HepG2 (cell line): ENCODE results near the gene CELSR2. TPM values are rescaled to one million over a fixed set of nuclear protein-coding genes. Genes with fewer than 3 reads are reported as not detected.

Experiments
- ATAC-seq: fragments of 200-7000 bp; cut with Tn5 transposase; 3 replicates; pipeline ENCODE4 v1.9.1; 2020; ENCODE audit warnings: mild to moderate bottlenecking, moderate library complexity
- BruUV-seq: library from RNA; stranded (reverse); fragments of 400-500 nt; replicated peaks from 2 replicates; lab custom pipeline; 2021; lab: Mats Ljungman, UMichigan
- CTCF ChIA-PET: fragments of 300-600 bp; formaldehyde crosslinking; extraction: SDS; loops from one replicate; lab custom pipeline; 2021; ENCODE audit warnings: low total read pairs, inconsistent platforms, low intra/inter-chr PET ratio; lab: Yijun Ruan, JAX
- POLR2A ChIA-PET: fragments of 350-600 bp; sonication (Branson Sonifier 250); formaldehyde crosslinking; loops from one replicate; lab custom pipeline; 2020; ENCODE audit warnings: antibody characterized with exemption, inconsistent platforms; lab: Yijun Ruan, JAX
- DNase-seq: peaks from one replicate; pipeline ENCODE4 v3.0.0-alpha.2; 2015; ENCODE audit warnings: low spot score
- FAIRE-seq: peaks from 3 replicates; lab custom pipeline; 2011; peaks lifted over from hg19 to GRCh38; lab: Jason Lieb, UNC
- H2AFZ ChIP-seq: one replicate; pipeline ENCODE4 v1.6.1; 2011; ENCODE audit warnings: low read length, inconsistent platforms
- H3K27ac ChIP-seq: fragments of 300-600 bp; 3 replicates; pipeline ENCODE4 v1.8.0; 2011; ENCODE audit warnings: mixed run types, mild to moderate bottlenecking, mixed read lengths, low read length, inconsistent platforms; ENCODE audit not compliant: insufficient read depth; ENCODE audit errors: extremely low read length
- H3K27me3 ChIP-seq, 2 experiments: fragments of 200-600 bp in 1 of 2; 2 replicates in 1 of 2; 3 replicates in 1 of 2; pipeline versions ENCODE4 v1.6.0 to v1.8.0; 2011; ENCODE audit warnings: low read length in 2 of 2, mild to moderate bottlenecking in 2 of 2, moderate library complexity in 2 of 2, inconsistent platforms in 1 of 2; ENCODE audit not compliant: insufficient read depth in 2 of 2, control insufficient read depth in 1 of 2
- H3K36me3 ChIP-seq, 2 experiments: fragments of 200-600 bp in 1 of 2; replicated peaks in 1 of 2; 2 replicates in 1 of 2; 3 replicates in 1 of 2; pipeline versions ENCODE4 v1.5.1 to v1.8.0; 2011; ENCODE audit warnings: low read length in 2 of 2, inconsistent platforms in 1 of 2; ENCODE audit not compliant: insufficient read depth in 2 of 2, control insufficient read depth in 1 of 2
- H3K4me1 ChIP-seq: 2 replicates; pipeline ENCODE4 v1.5.1; 2012; ENCODE audit warnings: low read length, inconsistent platforms; ENCODE audit not compliant: insufficient read depth
- H3K4me2 ChIP-seq: 2 replicates; pipeline ENCODE4 v1.6.0; 2011; ENCODE audit warnings: low read depth, low read length, inconsistent platforms
- H3K4me3 ChIP-seq, 3 experiments: fragments of 200-600 bp in 1 of 3; sonication (generic), shearing (Covaris generic) in 1 of 3; replicated peaks in 1 of 3; 2 replicates each; pipeline ENCODE4 v1.5.1; 2011 to 2016; ENCODE audit warnings: low read length in 3 of 3, inconsistent platforms in 2 of 3, low read depth in 2 of 3, mild to moderate bottlenecking in 2 of 3, control low read depth in 1 of 3, mixed read lengths in 1 of 3; ENCODE audit not compliant: insufficient read depth in 1 of 3
- H3K79me2 ChIP-seq: one replicate; pipeline ENCODE4 v1.6.1; 2011; ENCODE audit warnings: low read length, inconsistent platforms; ENCODE audit not compliant: insufficient read depth
- H3K9ac ChIP-seq: 2 replicates; pipeline ENCODE4 v1.6.0; 2011; ENCODE audit warnings: mild to moderate bottlenecking, low read depth, low read length, inconsistent platforms; ENCODE audit not compliant: insufficient read depth
- H3K9me3 ChIP-seq: 2 replicates; pipeline ENCODE4 v1.5.1; 2012; ENCODE audit warnings: mild to moderate bottlenecking, low read length
- H4K20me1 ChIP-seq: 2 replicates; pipeline ENCODE4 v1.6.0; 2011; ENCODE audit warnings: inconsistent platforms, mild to moderate bottlenecking, low read length, moderate library complexity; ENCODE audit not compliant: insufficient read depth
- CCDC6 ChIP-seq: sonication (generic); formaldehyde crosslinking; IDR thresholded peaks from 2 replicates; pipeline ENCODE4 v1.8.1; 2022; ENCODE audit warnings: mild to moderate bottlenecking, missing genetic modification reagents, moderate library complexity
- HOXA5 ChIP-seq: sonication (generic); formaldehyde crosslinking; IDR thresholded peaks from 2 replicates; pipeline ENCODE4 v1.4.0; 2020; ENCODE audit warnings: missing genetic modification reagents
- KDM2A ChIP-seq: sonication (generic); formaldehyde crosslinking; IDR thresholded peaks from 2 replicates; pipeline ENCODE4 v1.4.0; 2020; ENCODE audit warnings: low read depth, missing genetic modification reagents, borderline replicate concordance
- KMT2A ChIP-seq: sonication (generic); formaldehyde crosslinking; IDR thresholded peaks from 2 replicates; pipeline ENCODE4 v1.4.0; 2020; ENCODE audit warnings: missing genetic modification reagents
- PAF1 ChIP-seq: IDR thresholded peaks from 2 replicates; pipeline ENCODE4 v1.6.1; 2016; ENCODE audit warnings: missing genetic modification reagents, missing compliant biosample characterization
- POLR2A ChIP-seq, 2 experiments: IDR thresholded peaks; 2 replicates each; pipeline ENCODE4 v1.6.1; 2011; ENCODE audit warnings: low read depth in 2 of 2, low read length in 2 of 2, mild to moderate bottlenecking in 1 of 2, moderate library complexity in 1 of 2; ENCODE audit not compliant: insufficient read depth in 1 of 2
- SALL1 ChIP-seq: sonication (generic); formaldehyde crosslinking; IDR thresholded peaks from 2 replicates; pipeline ENCODE4 v1.8.0; 2022; ENCODE audit warnings: mild to moderate bottlenecking, missing genetic modification reagents
- SSRP1 ChIP-seq: IDR thresholded peaks from 2 replicates; pipeline ENCODE4 v1.6.1; 2016; ENCODE audit warnings: control low read depth
- WIZ ChIP-seq: sonication (generic); formaldehyde crosslinking; IDR thresholded peaks from 2 replicates; pipeline ENCODE4 v1.5.1; 2020; ENCODE audit warnings: mild to moderate bottlenecking, missing genetic modification reagents
- ZNF672 ChIP-seq: sonication (generic); formaldehyde crosslinking; IDR thresholded peaks from 2 replicates; pipeline ENCODE4 v1.8.1; 2022; ENCODE audit warnings: missing genetic modification reagents
- ZNF747 ChIP-seq: sonication (generic); formaldehyde crosslinking; IDR thresholded peaks from 2 replicates; pipeline ENCODE4 v1.8.1; 2023; ENCODE audit warnings: missing genetic modification reagents, mild to moderate bottlenecking, borderline replicate concordance
- ZNF780A ChIP-seq: sonication (generic); formaldehyde crosslinking; IDR thresholded peaks from 2 replicates; pipeline ENCODE4 v1.8.0; 2022; ENCODE audit warnings: mild to moderate bottlenecking, missing genetic modification reagents, moderate library complexity
- WGBS: methylation state at CpG from one replicate; pipeline ENCODE4 v1.1.6; 2017; ENCODE audit warnings: low lambda C conversion rate; 5-methylcytosine and 5-hydroxymethylcytosine counted together
- in situ Hi-C: cut with HindIII; loops from 2 replicates; pipeline ENCODE4 v1.10.0; 2017; ENCODE audit warnings: low pct_unique_long_range_greater_than_20kb; ENCODE audit not compliant: extremely low pct_ligation_motif_present
- intact Hi-C: fragments of 100-400 bp; cut with micrococcal nuclease; formaldehyde crosslinking; loops from one replicate; pipeline ENCODE4 v1.10.0; 2022; ENCODE audit not compliant: unreplicated experiment
- polyA plus RNA-seq, 8 experiments: library from polyadenylated mRNA; depleted of rRNA in 3 of 8; stranded (reverse) in 7 of 8; unstranded in 1 of 8; fragments of >200 nt; fragmentation: Illumina TruSeq in 4 of 8; extraction: Trizol in 4 of 8; gene quantifications; 2 replicates each; pipeline versions ENCODE4 v1.2.1 to v1.2.3, GENCODE V29; 2011 to 2016; ENCODE audit warnings: low read depth in 4 of 8, missing spikeins in 1 of 8, mixed read lengths in 1 of 8; ENCODE audit not compliant: insufficient read depth in 1 of 8
- total RNA-seq, 5 experiments: library from RNA; depleted of rRNA; stranded (reverse); fragments of >200 nt; fragmentation: Illumina TruSeq; extraction: Trizol; gene quantifications; 2 replicates each; pipeline ENCODE4 v1.2.3, GENCODE V29; 2016; ENCODE audit warnings: low read depth in 1 of 5
- TF ChIP-seq, protein P1 (sequence below): sonication (generic); formaldehyde crosslinking; IDR thresholded peaks from 2 replicates; pipeline ENCODE4 v1.4.0; 2020; ENCODE audit warnings: missing genetic modification reagents

CELSR2 gene
- total and polyA plus RNA-seq, 2 of the 13 experiments (the other 11 are each of a cell fraction or from before 2014, with no cell fraction given) = 4.0 to 6.6 TPM

DNA sequence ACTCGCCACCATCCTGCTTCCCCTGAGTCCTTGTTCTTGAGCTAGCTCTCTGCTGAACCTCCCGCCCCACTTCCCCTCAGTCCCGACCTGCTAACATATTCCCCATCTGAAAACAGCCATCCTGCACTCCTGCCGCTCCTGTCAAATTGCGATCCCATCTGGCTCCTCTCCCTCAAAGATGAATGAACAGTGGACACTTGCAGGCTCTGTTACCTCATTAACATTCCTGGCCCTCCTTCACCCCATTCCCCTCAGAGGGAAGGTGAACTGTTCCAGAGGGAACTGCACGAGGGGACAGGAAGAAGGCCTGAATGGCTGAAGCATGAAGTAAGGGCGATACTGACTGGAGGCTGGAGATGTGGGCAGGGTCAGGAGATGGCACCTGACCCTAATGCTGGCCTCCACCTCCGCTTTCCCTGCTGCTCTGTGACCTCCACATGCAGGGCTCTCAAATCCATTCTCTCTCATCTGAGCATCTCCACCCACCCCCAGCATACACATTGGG is 7.4 kb upstream of the CELSR2 start:
- Histone ChIP-seq H3K4me1 (peaks cover 38% of the 10 kb centered on the region), H3K27me3 (peaks cover 0 to 11% of the 10 kb centered on the region in 2 experiments; a peak in 3 of 5 replicates), H3K79me2 (no peaks in the 10 kb centered on the region), H4K20me1 (no peaks in the 10 kb centered on the region; the same call in 1 of the 2 replicates), H2AFZ (no peak overlapping the region), H3K27ac (no peak overlapping the region), H3K9me3 (no peaks in the 10 kb centered on the region), H3K4me2 (no peak overlapping the region; the same call in 1 of the 2 replicates), H3K4me3 (peak overlapping the region in 1 of 3 experiments; percentile 11; a peak in 1 of 6 replicates), H3K9ac (no peak overlapping the region), H3K36me3 (peaks cover 5 to 23% of the 10 kb centered on the region in 2 experiments; a peak in 4 of 5 replicates)
- ChIA-PET POLR2A (interaction anchor here (0.6 to 0.7 kb wide), 2 partner anchors 13 to 165 kb away, joined by 3 read pairs; no protein-coding TSS in a partner anchor), CTCF (interaction anchor here (1.3 kb wide), 1 partner anchor 22 kb away, joined by 4 read pairs; no protein-coding TSS in a partner anchor)
- WGBS = 33% methylated on average over 8 of the region's 8 CpGs
- TF ChIP-seq HOXA5 (CRISPR knock-in tag) = no peak
- peak; percentile 61; the same call in 1 of the 2 replicates for TF ChIP-seq PAF1 (CRISPR knock-in tag)
- TF ChIP-seq POLR2A (IDR thresholded peaks at IDR 0.05; ENCODE audit: insufficient read depth in 1 of 2, low read depth in 2 of 2, low read length in 2 of 2) = peak in 1 of 2 experiments; percentile 31; a peak in 1 of 4 replicates
- no peak for TF ChIP-seq ZNF780A (CRISPR knock-in tag)
- TF ChIP-seq SALL1 (CRISPR knock-in tag) = peak; percentile 23; the same call in 1 of the 2 replicates
- TF ChIP-seq KMT2A (CRISPR knock-in tag) = no peak
- TF ChIP-seq CCDC6 = no peak
- TF ChIP-seq WIZ (CRISPR knock-in tag) = no peak
- TF ChIP-seq SSRP1 (CRISPR knock-in tag) = peak; percentile 33; the same call in 1 of the 2 replicates
- peak; percentile 50; the same call in 1 of the 2 replicates for TF ChIP-seq KDM2A (CRISPR knock-in tag)
- TF ChIP-seq, protein P1, sequence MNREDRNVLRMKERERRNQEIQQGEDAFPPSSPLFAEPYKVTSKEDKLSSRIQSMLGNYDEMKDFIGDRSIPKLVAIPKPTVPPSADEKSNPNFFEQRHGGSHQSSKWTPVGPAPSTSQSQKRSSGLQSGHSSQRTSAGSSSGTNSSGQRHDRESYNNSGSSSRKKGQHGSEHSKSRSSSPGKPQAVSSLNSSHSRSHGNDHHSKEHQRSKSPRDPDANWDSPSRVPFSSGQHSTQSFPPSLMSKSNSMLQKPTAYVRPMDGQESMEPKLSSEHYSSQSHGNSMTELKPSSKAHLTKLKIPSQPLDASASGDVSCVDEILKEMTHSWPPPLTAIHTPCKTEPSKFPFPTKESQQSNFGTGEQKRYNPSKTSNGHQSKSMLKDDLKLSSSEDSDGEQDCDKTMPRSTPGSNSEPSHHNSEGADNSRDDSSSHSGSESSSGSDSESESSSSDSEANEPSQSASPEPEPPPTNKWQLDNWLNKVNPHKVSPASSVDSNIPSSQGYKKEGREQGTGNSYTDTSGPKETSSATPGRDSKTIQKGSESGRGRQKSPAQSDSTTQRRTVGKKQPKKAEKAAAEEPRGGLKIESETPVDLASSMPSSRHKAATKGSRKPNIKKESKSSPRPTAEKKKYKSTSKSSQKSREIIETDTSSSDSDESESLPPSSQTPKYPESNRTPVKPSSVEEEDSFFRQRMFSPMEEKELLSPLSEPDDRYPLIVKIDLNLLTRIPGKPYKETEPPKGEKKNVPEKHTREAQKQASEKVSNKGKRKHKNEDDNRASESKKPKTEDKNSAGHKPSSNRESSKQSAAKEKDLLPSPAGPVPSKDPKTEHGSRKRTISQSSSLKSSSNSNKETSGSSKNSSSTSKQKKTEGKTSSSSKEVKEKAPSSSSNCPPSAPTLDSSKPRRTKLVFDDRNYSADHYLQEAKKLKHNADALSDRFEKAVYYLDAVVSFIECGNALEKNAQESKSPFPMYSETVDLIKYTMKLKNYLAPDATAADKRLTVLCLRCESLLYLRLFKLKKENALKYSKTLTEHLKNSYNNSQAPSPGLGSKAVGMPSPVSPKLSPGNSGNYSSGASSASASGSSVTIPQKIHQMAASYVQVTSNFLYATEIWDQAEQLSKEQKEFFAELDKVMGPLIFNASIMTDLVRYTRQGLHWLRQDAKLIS (CRISPR knock-in tag) = no peak
- TF ChIP-seq ZNF747 (CRISPR knock-in tag) = no peak
- no peak for TF ChIP-seq ZNF672 (CRISPR knock-in tag)
- DNase-seq (no peak), FAIRE-seq (no peak), ATAC-seq (peak; percentile 3; the same call in 1 of the 3 replicates)
- no TSS peak for BruUV-seq
- intact Hi-C loops (loop anchor here (1.0 kb wide), 1 partner anchor 7 kb away; the partner anchor contains the start of gene CELSR2), in situ Hi-C loops (no loop called here)
